NCI-H1436 (cell line): ENCODE measurements around the gene DIS3L2.
"Not testable (repeated sequence)": the region's sequence is repeated elsewhere in the genome, so short reads cannot be mapped to it uniquely, and the experiment has no call there.

Experiments used
- DNase-seq: peaks from one replicate; lab custom pipeline; 2025; lab: John Stamatoyannopoulos, UW

DIS3L2 gene

GRCh38 chr2:232008907-232009638, 47.6 kb downstream of the DIS3L2 start:
- no peak for DNase-seq

DNA sequence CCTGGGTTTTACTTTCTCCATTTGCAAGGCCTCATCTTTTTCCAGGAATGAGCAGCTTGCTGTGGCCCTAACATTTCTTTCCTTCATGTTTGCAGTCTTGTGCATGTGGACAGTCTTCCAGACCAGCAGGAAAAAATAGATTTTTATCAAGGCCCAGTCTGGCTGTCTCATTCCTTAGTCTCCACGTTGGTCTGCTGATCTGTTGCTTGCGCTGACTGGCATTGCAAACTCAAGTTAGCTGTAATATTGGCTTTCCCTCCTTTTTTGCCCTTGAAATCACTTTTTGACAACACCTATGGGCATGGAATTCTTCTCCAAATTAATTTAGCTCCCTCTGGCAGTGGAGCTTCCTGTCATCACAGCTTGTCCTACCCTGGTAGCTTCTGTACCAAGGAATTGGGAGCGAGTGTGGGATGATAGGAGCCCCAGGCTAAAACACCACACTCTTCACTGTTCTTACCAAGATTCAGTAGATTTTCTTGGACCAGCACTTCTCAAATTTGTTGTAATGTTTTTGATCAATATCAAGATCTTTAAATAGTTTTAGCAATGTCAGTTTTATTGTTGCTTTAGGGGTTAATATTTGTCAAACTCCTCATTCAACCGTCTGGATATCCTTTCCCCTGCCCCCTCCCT, 48.2 kb downstream of the DIS3L2 start:
- no peak for DNase-seq

DNA sequence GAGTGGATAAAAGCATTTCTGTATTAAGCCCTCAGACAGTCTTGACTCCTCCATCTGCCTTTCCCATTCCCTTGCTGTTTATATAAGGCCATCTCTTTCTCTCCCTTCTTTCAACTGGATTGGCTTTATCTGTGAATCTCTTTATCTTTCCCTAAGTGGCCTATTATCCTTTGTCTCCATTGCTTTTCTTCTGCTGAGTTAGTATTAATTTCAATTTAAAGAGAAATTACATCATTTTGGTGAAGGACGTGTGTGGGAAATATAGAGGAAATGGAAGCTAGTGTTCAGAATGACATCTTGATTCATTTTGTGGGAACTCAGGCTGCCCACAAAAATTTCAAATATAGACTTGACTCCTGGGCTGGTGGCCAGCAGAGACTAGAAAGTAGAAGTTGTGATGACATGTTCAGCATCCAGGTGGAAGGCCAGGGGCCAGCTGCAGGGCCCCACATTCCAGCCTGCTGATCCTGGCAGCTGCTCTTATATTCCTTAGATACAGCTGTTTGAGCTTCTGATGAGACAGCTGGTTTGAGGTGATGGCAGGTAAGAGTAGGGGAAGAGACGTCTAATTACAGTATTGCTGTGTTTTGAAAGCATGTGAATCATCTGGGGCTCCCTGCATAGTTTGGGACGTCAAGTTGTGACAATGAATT, 52.3 kb downstream of the DIS3L2 start:
- no peak for DNase-seq

- DNase-seq = no peak
Observed at GRCh38 chr2:232014681-232015080, 53.2 kb downstream of the DIS3L2 start.

DNA sequence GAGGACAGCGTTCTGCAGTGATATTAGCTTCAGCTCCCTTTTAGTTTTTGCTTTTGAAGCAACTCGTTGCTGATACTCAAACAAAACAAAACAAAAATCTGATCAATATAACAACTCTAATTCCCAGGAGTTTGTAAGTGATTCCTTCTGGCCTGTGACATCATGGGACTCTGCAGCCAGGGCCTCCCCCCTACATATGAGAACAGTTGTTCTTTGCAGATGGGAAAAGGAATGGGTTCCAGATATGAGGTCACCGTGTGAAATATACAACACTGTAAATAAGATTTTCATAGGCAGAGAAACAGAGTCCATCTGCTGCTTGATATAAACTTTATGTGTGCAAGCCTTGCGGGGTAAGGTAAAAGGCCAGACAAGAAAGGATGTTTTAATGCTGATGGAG, 56.7 kb downstream of the DIS3L2 start:
- no peak for DNase-seq

- DNase-seq = no peak
Observed at GRCh38 chr2:232022718-232023117, 61.2 kb downstream of the DIS3L2 start.

- no peak for DNase-seq
Observed at GRCh38 chr2:232023426-232023825, 61.9 kb downstream of the DIS3L2 start.

DNA sequence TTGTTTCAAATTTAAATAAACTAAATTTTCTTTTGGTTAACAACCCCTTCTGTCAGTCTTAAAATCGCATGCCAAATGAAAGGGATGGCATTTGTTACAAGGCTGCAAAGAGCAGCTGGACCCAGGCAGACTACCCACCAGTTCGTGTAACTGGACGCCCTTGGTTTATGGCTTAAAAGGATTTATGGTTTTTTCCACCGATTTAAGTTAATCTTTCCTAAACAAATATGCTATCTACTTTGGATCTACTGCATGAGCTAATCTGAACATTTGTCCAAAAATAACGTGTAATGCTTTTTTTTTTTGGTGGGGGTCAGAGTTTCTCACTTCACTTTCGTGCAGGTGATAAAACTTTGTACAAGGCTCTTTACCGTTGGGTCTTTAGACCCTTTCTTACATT, 62.9 kb downstream of the DIS3L2 start:
- DNase-seq = no peak

GRCh38 chr2:232026910-232027309, 65.4 kb downstream of the DIS3L2 start:
- DNase-seq = no peak

- DNase-seq = no peak
Observed at GRCh38 chr2:232027530-232027929, 66.0 kb downstream of the DIS3L2 start.

GRCh38 chr2:232028071-232028470, 66.6 kb downstream of the DIS3L2 start:
- no peak for DNase-seq

DNA sequence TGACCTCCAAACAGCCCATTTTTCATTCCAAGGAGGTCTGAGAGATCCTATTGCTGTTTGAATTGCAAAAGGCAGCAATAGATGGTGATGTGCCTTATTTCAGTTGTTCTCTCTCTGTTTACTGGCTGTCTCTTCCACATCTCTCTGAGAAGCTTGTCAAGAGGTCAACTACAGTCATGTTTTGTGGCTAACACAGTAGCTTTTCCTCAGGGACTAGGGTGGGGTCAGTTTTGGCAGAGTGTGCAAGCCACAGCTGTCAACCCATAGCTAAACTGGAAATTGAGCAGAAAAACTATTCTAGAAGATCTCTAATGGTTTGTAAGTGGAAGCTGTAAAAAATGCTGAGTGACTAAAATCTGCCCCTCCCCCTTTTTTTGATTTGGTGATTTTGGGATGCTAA, 67.1 kb downstream of the DIS3L2 start:
- DNase-seq = no peak

- DNase-seq = no peak
Observed at GRCh38 chr2:232029346-232029745, 67.8 kb downstream of the DIS3L2 start.

GRCh38 chr2:232030229-232030628, 68.7 kb downstream of the DIS3L2 start:
- DNase-seq = no peak

- not testable (repeated sequence) for DNase-seq
Observed at GRCh38 chr2:232035292-232035691, 73.8 kb downstream of the DIS3L2 start.

DNA sequence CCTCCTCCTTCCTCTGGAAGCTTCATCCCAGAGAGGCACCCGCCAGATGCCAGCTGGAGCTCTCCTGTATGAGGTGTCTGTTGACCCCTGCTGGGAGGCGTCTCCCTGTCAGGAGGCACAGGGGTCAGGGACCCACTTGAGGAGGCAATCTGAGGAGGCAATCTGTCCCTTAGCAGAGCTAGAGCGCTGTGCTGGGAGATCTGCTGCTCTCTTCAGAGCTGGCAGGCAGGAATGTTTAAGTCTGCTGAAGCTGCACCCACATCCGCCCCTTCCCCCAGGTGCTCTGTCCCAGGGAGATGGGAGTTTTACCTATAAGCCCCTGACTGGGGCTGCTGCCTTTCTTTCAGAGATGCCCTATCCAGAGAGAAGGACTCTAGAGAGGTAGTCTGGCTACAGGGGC, 75.4 kb downstream of the DIS3L2 start:
- not testable (repeated sequence) for DNase-seq

DNA sequence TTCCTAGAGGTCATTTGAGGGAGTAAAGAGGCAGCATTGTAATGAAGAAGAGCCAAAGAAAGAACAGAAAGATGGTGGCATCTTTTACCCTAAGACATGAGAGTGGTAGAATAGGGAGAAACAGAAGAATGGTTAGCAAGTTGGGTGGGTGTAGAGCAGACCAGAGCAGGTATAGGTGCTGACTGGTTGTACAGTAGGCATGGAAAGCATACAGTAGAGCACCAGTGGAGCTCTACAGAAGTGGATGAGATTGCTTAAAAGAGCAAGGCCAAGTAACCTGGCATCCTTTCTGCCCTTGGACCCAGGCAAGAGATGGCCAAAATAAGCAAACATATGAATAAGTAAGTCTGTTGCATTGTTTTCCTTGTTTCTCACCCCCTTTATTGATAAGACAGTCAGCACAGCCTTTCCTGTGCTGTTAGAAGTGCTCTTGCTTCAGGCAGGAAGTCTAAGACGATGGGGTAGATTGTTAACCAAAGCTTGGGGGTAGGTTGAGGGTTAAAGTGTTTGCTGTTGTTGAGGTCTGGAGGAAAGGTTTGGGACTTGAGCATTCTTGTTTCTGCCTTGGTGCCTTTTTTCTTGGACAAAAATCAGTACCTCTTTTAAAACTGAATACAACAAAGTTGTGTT, 76.9 kb downstream of the DIS3L2 start:
- no peak for DNase-seq

- DNase-seq = no peak
Observed at GRCh38 chr2:232038881-232039485, 77.5 kb downstream of the DIS3L2 start.

DNA sequence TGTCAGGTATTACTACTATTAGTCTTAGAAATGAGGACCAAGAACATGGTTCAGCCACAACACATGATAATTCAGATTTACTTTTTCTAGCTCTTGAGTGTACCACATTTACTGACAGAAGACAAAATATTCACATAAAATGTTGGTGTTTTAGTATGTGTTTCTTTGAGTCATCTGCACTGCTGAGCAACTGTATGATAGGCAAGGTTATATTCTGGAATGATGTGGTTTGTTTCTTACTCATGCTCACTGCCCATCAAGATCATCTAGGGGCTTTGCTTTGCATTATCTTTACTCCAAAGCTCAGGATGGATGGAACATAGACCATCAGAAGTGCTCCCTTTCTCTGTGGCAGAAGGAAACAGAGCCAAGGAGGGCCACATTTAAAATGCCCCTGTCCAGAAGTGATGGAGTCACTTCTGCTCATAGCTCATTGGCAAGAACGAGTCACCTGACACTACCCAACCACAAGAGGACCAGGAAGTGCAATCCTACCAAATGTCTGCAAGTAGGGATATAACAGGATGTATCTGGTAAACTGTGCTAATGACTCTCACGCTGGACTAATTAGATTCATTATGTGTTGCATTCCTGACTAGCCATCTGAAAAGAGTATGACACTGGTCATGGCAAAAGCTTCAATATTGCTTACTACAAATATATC, 81.5 kb downstream of the DIS3L2 start:
- no peak for DNase-seq

GRCh38 chr2:232043966-232044365, 82.5 kb downstream of the DIS3L2 start:
- DNase-seq = no peak

DNA sequence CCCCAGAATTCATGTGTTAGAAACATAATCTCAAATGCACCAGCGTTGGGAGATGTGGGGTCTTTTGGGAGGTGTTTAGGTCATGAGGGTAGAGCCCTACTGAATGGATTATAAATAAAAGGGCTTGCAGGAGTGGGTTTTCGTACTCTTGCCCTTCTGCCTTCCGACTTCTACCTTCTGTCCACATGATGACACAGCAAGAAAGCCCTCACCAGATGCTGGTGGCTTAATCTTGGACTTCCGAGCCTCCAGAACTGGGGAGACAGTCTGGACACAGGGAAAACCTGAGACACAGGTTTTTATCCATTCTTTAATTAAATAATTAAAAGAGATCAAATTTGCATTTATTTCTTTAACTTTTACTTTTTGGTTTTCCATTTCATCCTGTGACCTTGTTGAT, 87.8 kb downstream of the DIS3L2 start:
- no peak for DNase-seq

DNA sequence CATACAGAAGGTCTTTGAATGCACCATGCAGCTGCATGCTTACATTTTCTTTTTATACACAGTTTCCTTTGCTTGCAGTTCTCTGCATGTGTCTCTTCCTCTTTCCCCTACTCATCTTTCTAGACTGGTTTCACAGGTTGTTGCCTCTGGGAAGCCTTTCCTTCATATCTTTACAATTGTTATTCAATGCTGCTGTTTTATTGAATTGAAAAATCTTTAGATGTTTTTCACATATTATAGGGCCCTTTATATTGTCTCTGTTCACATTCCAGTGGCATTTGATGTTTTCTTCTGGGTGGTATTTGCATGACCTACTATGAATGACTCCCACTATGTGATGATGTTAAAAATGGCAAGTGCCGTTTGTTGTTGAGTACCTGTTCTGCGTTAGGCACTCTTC, 91.1 kb downstream of the DIS3L2 start:
- DNase-seq = no peak
